K562 (cell line): Measurements from ENCODE around the gene USP11. TPM values are rescaled to one million over a fixed set of nuclear protein-coding genes. Genes with fewer than 3 reads are reported as not detected.

Experiments
- ATAC-seq: fragments of 200-7000 bp; cut with Tn5 transposase; 3 replicates; pipeline ENCODE4 v1.9.1; 2020; ENCODE audit warnings: moderate library complexity
- BruUV-seq: library from RNA; stranded (reverse); fragments of 400-500 nt; replicated peaks from 2 replicates; lab custom pipeline; 2021; lab: Mats Ljungman, UMichigan
- CTCF ChIA-PET: fragments of 300-600 bp; formaldehyde crosslinking; extraction: SDS; loops from one replicate; lab custom pipeline; 2021; ENCODE audit warnings: low intra/inter-chr PET ratio; lab: Yijun Ruan, JAX
- POLR2A ChIA-PET: fragments of 300-600, 350-650 bp; sonication (Branson Sonifier 250); formaldehyde crosslinking; extraction: SDS; loops from one replicate; lab custom pipeline; 2021; ENCODE audit warnings: antibody characterized with exemption, inconsistent platforms; lab: Yijun Ruan, JAX
- DNase-seq, 4 experiments: peaks; one replicate each; pipeline versions ENCODE4 v3.0.0 to v3.0.0-alpha.2; 2011 to 2018; ENCODE audit warnings: low spot score in 3 of 4, mixed read lengths in 3 of 4; ENCODE audit errors: extremely low read depth in 1 of 4
- FAIRE-seq: peaks from 2 replicates; lab custom pipeline; 2011; peaks lifted over from hg19 to GRCh38; lab: Jason Lieb, UNC
- H2AFZ ChIP-seq: 2 replicates; pipeline ENCODE4 v1.6.0; 2011; ENCODE audit warnings: low read depth, low read length, control low read depth, inconsistent platforms
- H3K27ac ChIP-seq: fragments of 200-600 bp; 3 replicates; pipeline ENCODE4 v1.8.0; 2011; ENCODE audit warnings: low read depth, mild to moderate bottlenecking, control low read depth, inconsistent platforms, low read length, moderate library complexity, mixed read lengths; ENCODE audit errors: extremely low read depth
- H3K27me3 ChIP-seq, 2 experiments: fragments of 300-600 bp in 1 of 2; 2 replicates in 1 of 2; 3 replicates in 1 of 2; pipeline versions ENCODE4 v1.6.0 to v1.8.0; 2011; ENCODE audit warnings: inconsistent platforms in 2 of 2, low read length in 2 of 2, mild to moderate bottlenecking in 1 of 2, mixed read lengths in 1 of 2, moderate library complexity in 1 of 2; ENCODE audit not compliant: control insufficient read depth in 2 of 2, insufficient read depth in 2 of 2
- H3K36me3 ChIP-seq: fragments of 300-600 bp; 3 replicates; pipeline ENCODE4 v1.8.0; 2011; ENCODE audit warnings: mild to moderate bottlenecking, low read length, inconsistent platforms; ENCODE audit not compliant: control insufficient read depth, insufficient read depth
- H3K4me1 ChIP-seq, 2 experiments: fragments of 200-600 bp in 1 of 2; replicated peaks in 1 of 2; 2 replicates in 1 of 2; 3 replicates in 1 of 2; pipeline versions ENCODE4 v1.5.1 to v1.8.0; 2011; ENCODE audit warnings: inconsistent platforms in 2 of 2, low read length in 2 of 2, mild to moderate bottlenecking in 1 of 2, mixed read lengths in 1 of 2, moderate library complexity in 1 of 2; ENCODE audit not compliant: control insufficient read depth in 2 of 2, insufficient read depth in 2 of 2
- H3K4me2 ChIP-seq: 2 replicates; pipeline ENCODE4 v1.6.1; 2011; ENCODE audit warnings: low read length, control low read depth, inconsistent platforms, mixed read lengths; ENCODE audit not compliant: insufficient read depth
- H3K4me3 ChIP-seq: fragments of 200-600 bp; sonication (generic), shearing (Covaris generic); 2 replicates; pipeline ENCODE4 v1.5.1; 2016; ENCODE audit warnings: control low read depth, inconsistent platforms
- H3K79me2 ChIP-seq: fragments of 200-600 bp; 3 replicates; pipeline ENCODE4 v1.8.0; 2011; ENCODE audit warnings: low read length, inconsistent platforms; ENCODE audit not compliant: control insufficient read depth, insufficient read depth
- H3K9ac ChIP-seq, 2 experiments: 2 replicates each; pipeline versions ENCODE4 v1.6.0 to v1.6.1; 2011; ENCODE audit warnings: low read depth in 2 of 2, low read length in 2 of 2, control low read depth in 1 of 2, inconsistent platforms in 1 of 2, mild to moderate bottlenecking in 1 of 2, mixed read lengths in 1 of 2; ENCODE audit not compliant: insufficient read depth in 1 of 2
- H3K9me1 ChIP-seq: one replicate; pipeline ENCODE4 v1.6.0; 2011; ENCODE audit warnings: inconsistent platforms, mild to moderate bottlenecking, low read length, moderate library complexity; ENCODE audit not compliant: control insufficient read depth, insufficient read depth
- H3K9me3 ChIP-seq: replicated peaks from 2 replicates; pipeline ENCODE4 v1.5.1; 2011; ENCODE audit warnings: low read depth, low read length, inconsistent platforms; ENCODE audit not compliant: control insufficient read depth, insufficient read depth
- H4K20me1 ChIP-seq: replicated peaks from 2 replicates; pipeline ENCODE4 v1.6.1; 2011; ENCODE audit warnings: low read length, inconsistent platforms, mixed read lengths; ENCODE audit not compliant: control insufficient read depth, insufficient read depth
- HMG20A ChIP-seq: fragments of 450-650 bp; formaldehyde crosslinking; conservative IDR thresholded peaks from 2 replicates; pipeline ENCODE4 v1.4.0; 2020; ENCODE audit warnings: mild to moderate bottlenecking, mixed read lengths
- POLR2G ChIP-seq: fragments of 200-400 bp; formaldehyde crosslinking; IDR thresholded peaks from 2 replicates; pipeline ENCODE4 v1.6.1; 2017; ENCODE audit warnings: low read depth, mild to moderate bottlenecking, antibody characterized with exemption, low read length, moderate library complexity
- RBFOX2 ChIP-seq: fragments of 200-400 bp; formaldehyde crosslinking; IDR thresholded peaks from 2 replicates; pipeline ENCODE4 v1.6.1; 2017; ENCODE audit warnings: low read depth, mild to moderate bottlenecking, low read length, moderate library complexity
- WGBS: fragments of 100-300 bp; shearing (Covaris generic); methylation state at CpG from one replicate; pipeline ENCODE4 v1.1.6; 2016; ENCODE audit warnings: low coverage, mixed read lengths; ENCODE audit not compliant: insufficient coverage; ENCODE audit errors: missing lambda C conversion rate; 5-methylcytosine and 5-hydroxymethylcytosine counted together
- in situ Hi-C: fragments of 300-500 bp; cut with MboI; formaldehyde crosslinking; loops from 4 replicates; pipeline ENCODE4 v1.15.0; 2018; ENCODE audit warnings: inconsistent platforms, mixed read lengths
- intact Hi-C: fragments of 100-400 bp; cut with micrococcal nuclease; formaldehyde crosslinking; loops from 2 replicates; pipeline ENCODE4 v1.14.2; 2022
- polyA plus RNA-seq, 8 experiments: library from polyadenylated mRNA; depleted of rRNA in 4 of 8; stranded (reverse) in 5 of 8; unstranded in 3 of 8; fragments of >200 nt; fragmentation: Nextera tagmentation in 2 of 8; fragmentation: Illumina TruSeq in 1 of 8; extraction: Ambion mirVana in 2 of 8; extraction: Trizol in 1 of 8; gene quantifications; 2 replicates each; pipeline versions ENCODE4 v1.2.1 to v1.2.3, GENCODE V29; 2011 to 2014; ENCODE audit warnings: inconsistent platforms in 1 of 8, missing spikeins in 1 of 8
- total RNA-seq, 7 experiments: library from RNA; depleted of rRNA in 6 of 7; stranded (reverse); fragments of >200 nt in 6 of 7; fragmentation: Illumina TruSeq in 2 of 7; extraction: Trizol in 2 of 7; gene quantifications; 2 replicates each; pipeline versions ENCODE4 v1.2.1 to v1.2.3, GENCODE V29; 2011 to 2021; ENCODE audit warnings: low replicate concordance in 1 of 7

Gene USP11
- total and polyA plus RNA-seq, 9 of the 15 experiments (the other 6 are each of a cell fraction or from before 2014, with no cell fraction given), result 2.5 to 29.0 (median 11.7) TPM

- ATAC-seq (no peak), FAIRE-seq (no peak), DNase-seq (no peak)
- Histone ChIP-seq H3K4me2 (no peak overlapping the region), H3K36me3 (peaks cover 91% of the 10 kb centered on the region), H3K27me3 (no peaks in the 10 kb centered on the region), H3K9me1 (no peaks in the 10 kb centered on the region), H3K9ac (no peak overlapping the region), H4K20me1 (0 out of 2 replicates have a peak, but pooled peaks cover 5% of the 10 kb centered on the region), H3K79me2 (no peaks in the 10 kb centered on the region), H3K9me3 (no peaks in the 10 kb centered on the region), H3K4me1 (no peaks in the 10 kb centered on the region; a peak in 1 of 5 replicates), H2AFZ (no peak overlapping the region), H3K4me3 (no peak overlapping the region), H3K27ac (no peak overlapping the region)
- BruUV-seq, result no TSS peak
- CTCF ChIA-PET, result no interaction called here
- intact Hi-C loops (no loop called here), in situ Hi-C loops (no loop called here)
- WGBS, result 98% methylated on average over 11 of the region's 16 CpGs
- POLR2A ChIA-PET, result no interaction called here
- no peak for TF ChIP-seq HMG20A (CRISPR knock-in tag)
- TF ChIP-seq POLR2G, result peak; percentile 41; the same call in 1 of the 2 replicates
- TF ChIP-seq RBFOX2, result peak; percentile 16; the same call in 1 of the 2 replicates
Observed at GRCh38 chrX:47209508-47210238, 23.1 kb upstream of the USP11 start.
